ENCODE measurements around the gene RAB6A. TPM values are rescaled to one million over a fixed set of nuclear protein-coding genes. Genes with fewer than 3 reads are reported as not detected.

Gene RAB6A
- total RNA-seq: 10 to 100 TPM; 85.3 to 94.2 TPM

DNA sequence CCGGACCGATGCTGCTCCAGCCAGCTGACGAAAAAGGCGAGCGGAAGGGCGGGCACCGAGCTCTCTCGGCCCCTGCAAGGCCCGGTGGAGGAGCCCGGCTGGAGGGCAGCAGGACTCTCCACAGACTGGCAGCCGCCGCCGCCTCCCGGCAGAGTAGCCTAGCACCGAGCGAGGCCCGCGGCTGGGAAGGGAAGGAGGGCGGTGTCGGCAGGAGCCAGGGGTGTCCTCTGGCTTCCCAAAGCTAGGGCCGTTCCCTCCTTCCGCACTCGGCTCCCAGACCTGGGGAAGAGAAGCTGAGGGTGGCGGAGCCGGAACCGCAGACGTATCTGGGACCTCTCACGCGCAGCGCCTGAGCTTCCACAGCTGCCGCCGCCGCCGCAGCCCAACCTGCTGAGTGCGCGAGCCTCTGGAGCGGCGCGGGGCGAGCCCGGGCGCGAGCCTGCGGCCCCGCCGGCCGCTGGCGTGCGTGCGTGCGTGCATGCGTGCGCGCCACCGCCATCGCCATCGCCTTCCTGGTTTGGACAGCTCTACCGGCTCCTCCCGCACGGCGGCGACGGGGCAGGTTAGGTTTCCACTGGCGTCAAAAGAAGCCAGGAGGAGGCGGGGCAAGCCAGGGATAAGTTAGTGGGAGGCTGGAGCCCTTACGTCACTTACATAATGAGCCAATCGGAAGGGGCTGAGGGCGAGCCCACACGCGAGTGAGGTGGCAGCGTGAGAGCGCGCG is at the start of gene RAB6A:
Gene RAB6A, minus strand, starts transcription at position 396 of the 724 bp plus-strand sequence. CDS start 439 bp downstream, outside the sequence.
- H3K4me3 Mint-ChIP-seq: peak within 1 kb of the TSS; percentile 88
- H3K4me1 Mint-ChIP-seq: peaks cover 25% of the 10 kb centered on the region
- H3K36me3 Mint-ChIP-seq: peaks cover 3% of the 10 kb centered on the region
- DNase-seq (peak; percentile 100), ATAC-seq (peak; percentile 95)
- H3K27me3 Mint-ChIP-seq: peaks cover 5% of the 10 kb centered on the region
- peak within 1 kb of the TSS; percentile 87 for H3K27ac Mint-ChIP-seq
- no peaks in the 10 kb centered on the region for H3K9me3 Mint-ChIP-seq (ENCODE audit: low read depth)
- CTCF ChIA-PET: interaction anchor here (0.8 to 4.0 kb wide), 4 partner anchors 11 to 25 kb away, joined by 3 to 59 read pairs (median 3); no protein-coding TSS in a partner anchor

DNA sequence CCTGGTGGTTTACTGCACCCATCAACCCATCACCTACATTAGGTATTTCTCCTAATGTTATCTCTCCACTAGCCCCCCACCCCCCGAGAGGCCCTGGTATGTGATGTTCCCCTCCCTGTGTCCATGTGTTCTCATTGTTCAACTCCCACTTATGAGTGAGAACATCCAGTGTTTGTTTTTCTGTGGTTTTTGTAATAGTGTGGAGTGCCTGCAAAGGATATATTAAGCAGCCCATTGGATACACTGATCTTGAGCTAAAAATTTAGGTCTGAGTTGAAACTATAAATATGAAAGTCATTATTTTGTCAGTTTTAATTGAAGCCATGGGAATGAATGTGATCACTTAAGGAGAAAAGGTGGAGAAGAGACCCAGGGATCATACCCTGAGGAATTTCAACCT is 49.8 kb upstream of the RAB6A start:
- Mint-ChIP-seq H3K27me3 (no peaks in the 10 kb centered on the region), H3K36me3 (peaks cover 15% of the 10 kb centered on the region), H3K9me3 (ENCODE audit: low read depth) (no peaks in the 10 kb centered on the region), H3K4me3 (no peak overlapping the region), H3K4me1 (peaks cover 2% of the 10 kb centered on the region), H3K27ac (no peak overlapping the region)
- DNase-seq (no peak), ATAC-seq (no peak)
- CTCF ChIA-PET: no interaction called here

DNA sequence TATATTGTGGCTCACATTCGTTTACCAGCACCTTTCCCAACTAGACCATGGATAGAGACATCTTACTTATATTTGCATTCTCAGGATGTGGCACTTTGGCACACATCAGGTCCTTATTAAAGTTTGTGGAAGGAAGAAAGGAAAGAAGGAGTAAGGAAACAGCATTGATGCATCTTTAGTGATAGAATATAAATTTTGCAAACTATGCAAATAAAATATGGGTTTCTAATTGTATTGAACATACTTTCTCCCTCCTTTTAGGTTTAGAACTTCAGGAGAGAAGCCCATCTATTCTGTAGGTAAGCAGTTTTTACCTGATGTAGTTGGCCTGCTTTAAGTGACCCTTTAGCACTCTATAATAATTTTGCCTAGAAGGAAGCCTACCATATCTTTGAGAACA is 47.2 kb upstream of the RAB6A start:
- ATAC-seq: no peak
- CTCF ChIA-PET: no interaction called here
- no peaks in the 10 kb centered on the region for H3K9me3 Mint-ChIP-seq (ENCODE audit: low read depth)

DNA sequence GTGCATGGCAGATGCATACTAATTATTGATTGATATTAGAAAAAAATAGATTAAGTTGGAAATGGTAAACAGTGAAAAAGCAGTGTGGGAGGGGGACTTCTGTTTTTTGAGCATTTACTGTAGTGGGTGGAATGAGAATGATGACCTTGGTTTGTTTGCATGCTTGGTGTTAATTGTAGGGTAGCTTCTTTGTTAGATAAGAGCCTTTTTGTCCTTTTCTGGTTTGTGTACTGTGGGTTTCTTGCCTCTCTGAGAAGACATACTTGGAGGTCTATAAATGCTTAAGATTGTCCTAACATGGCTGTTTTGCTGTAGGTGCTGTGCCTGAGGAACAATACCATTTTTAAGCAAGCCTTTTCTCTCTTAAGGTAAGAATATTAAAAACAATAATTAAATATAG is 43.8 kb upstream of the RAB6A start:
- Mint-ChIP-seq H3K4me1 (no peaks in the 10 kb centered on the region), H3K27ac (no peak overlapping the region)
- no peak for ATAC-seq

More for the DNA sequence above, 47.2 kb upstream of the RAB6A start:
- Mint-ChIP-seq H3K27me3 (no peaks in the 10 kb centered on the region), H3K27ac (no peak overlapping the region), H3K36me3 (peaks cover 15% of the 10 kb centered on the region), H3K4me1 (no peaks in the 10 kb centered on the region), H3K4me3 (no peak overlapping the region)
- DNase-seq: no peak

DNA sequence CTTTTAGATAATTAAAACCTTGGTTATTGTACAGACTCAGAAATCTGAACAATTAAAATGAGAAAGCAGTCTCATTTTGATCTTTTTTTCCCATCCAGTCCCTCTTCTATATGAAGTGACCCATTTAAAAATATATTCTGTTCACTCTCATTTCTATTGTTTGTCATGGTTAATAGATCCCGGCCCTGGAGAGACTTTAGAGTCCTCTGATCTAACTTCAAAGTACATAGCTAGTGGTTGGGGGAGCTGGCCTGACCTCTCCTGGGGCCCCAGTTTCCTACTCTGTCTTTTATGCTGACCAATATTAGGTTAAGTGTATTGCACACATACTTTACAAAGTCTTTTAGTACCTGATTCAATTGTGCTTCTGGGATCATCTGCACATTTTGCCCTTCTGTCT is 40.3 kb upstream of the RAB6A start:
- no peak overlapping the region for H3K27ac Mint-ChIP-seq
- ATAC-seq (no peak), DNase-seq (no peak)
- no peak overlapping the region for H3K4me3 Mint-ChIP-seq
- no peaks in the 10 kb centered on the region for H3K9me3 Mint-ChIP-seq (ENCODE audit: low read depth)
- CTCF ChIA-PET: no interaction called here
- H3K27me3 Mint-ChIP-seq: no peaks in the 10 kb centered on the region
- H3K36me3 Mint-ChIP-seq: peaks cover 4% of the 10 kb centered on the region
- no peaks in the 10 kb centered on the region for H3K4me1 Mint-ChIP-seq

More for the DNA sequence above, 43.8 kb upstream of the RAB6A start:
- no peaks in the 10 kb centered on the region for H3K9me3 Mint-ChIP-seq (ENCODE audit: low read depth)
- no peak for DNase-seq
- H3K4me3 Mint-ChIP-seq: no peak overlapping the region
- CTCF ChIA-PET: no interaction called here
- H3K27me3 Mint-ChIP-seq: no peaks in the 10 kb centered on the region
- H3K36me3 Mint-ChIP-seq: peaks cover 13% of the 10 kb centered on the region

DNA sequence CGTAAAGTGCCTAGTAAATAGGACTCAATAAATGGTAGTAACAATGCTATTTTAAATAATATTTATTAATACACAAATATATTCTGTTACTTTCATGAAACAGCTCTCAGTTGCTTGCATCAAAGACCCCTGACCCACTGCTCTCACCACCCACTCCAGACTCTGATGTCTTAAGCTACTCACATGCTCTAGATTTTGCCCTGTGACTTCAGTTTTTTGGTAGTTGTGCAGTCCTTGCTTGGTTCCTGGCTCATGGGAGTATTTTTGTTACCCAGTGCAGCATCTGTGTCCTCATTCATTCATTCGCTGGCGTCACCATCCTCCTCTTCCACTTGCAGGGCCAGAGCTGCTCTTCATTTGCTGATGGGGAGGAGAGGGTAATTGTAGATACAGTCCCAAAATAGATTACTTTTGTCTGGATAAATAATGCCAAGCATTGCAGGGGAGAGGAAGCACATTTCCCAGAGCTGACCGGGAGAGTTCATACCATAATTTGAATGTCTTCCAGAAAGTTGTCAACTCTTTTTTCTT is 39.5 kb upstream of the RAB6A start:
- Mint-ChIP-seq H3K27ac (no peak overlapping the region), H3K36me3 (no peaks in the 10 kb centered on the region), H3K4me3 (no peak overlapping the region), H3K9me3 (ENCODE audit: low read depth) (no peaks in the 10 kb centered on the region), H3K4me1 (no peaks in the 10 kb centered on the region), H3K27me3 (no peaks in the 10 kb centered on the region)
- DNase-seq (no peak), ATAC-seq (no peak)
- CTCF ChIA-PET: no interaction called here

DNA sequence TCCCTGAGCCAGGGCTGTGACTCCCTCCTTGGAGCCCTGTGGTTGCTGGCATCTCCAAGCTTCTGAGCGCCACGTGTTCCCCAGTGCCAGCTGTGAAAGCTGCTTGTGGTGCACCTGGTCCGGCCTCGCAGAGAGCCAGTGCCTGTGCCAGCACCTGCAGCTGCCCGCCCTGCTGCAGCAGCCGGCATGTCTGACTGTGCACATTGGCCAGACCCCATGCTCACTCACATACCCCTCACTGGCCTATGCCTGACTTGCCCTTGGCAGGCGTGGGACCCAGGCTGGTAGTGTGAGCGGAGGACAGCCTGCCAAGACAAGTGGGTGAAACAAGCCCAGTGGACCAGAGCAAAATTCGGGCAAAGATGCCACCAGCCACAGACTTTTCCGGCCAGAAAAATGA is 36.6 kb upstream of the RAB6A start:
- CTCF ChIA-PET: no interaction called here
- Mint-ChIP-seq H3K9me3 (ENCODE audit: low read depth) (no peaks in the 10 kb centered on the region), H3K36me3 (peaks cover 2% of the 10 kb centered on the region), H3K27ac (no peak overlapping the region), H3K4me3 (no peak overlapping the region), H3K4me1 (peaks cover 2% of the 10 kb centered on the region), H3K27me3 (no peaks in the 10 kb centered on the region)
- no peak for DNase-seq
- no peak for ATAC-seq

DNA sequence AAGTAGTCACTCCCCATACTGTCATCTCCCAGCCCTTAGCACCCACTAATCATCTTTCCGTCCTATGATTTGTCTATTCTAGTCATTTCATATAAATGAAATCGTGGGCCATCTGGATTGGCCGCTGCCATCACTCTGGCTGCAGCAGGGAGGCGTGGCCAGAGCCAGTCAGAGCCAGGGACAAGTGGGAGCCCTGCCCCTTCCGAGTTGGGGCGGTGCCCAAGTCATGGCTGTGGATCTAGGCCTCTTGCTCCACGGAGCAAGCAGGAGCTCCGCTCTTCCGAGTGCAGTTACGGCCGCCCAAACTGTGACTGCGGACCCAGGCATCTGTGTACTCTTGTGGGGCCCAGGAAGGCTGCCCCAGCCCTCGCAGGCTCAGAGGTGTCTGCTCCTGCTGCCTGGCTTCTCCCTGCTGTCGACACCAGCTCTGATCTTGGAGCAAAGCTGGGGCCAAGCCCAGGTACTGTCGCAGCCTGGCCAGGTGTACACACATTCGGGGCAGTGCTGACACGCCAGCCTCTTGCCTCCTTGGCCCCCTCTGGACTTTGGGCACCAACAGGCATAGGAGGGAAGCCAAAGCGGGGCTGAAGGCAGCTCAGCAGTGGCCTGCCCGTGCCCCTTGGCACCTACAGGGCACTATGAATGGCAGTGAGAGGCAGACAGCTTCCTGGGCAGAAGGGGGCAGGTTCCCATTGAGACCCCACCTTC is 35.2 kb upstream of the RAB6A start:
- peaks cover 11% of the 10 kb centered on the region for H3K4me1 Mint-ChIP-seq

DNA sequence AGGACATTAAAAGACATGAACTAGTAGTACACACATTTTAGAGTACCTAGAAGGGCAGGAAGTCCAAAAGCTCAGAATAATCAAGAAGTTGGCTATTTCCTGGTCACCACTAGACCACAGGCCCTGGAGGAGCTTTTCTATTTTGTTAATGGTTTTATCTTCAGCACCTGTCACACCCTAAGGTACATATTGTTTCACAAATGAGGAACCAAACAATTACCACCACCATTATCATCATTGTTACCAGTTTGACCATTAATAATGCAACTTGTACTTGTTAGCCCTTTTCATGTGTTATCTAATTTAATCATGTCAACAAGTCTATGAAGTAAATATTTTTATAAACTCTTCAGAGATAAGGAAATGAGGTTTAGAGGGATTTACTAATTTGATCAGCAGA is 31.7 kb upstream of the RAB6A start:
- Mint-ChIP-seq H3K4me3 (no peak overlapping the region), H3K27ac (no peak overlapping the region), H3K27me3 (no peaks in the 10 kb centered on the region), H3K9me3 (ENCODE audit: low read depth) (no peaks in the 10 kb centered on the region), H3K4me1 (peaks cover 20% of the 10 kb centered on the region), H3K36me3 (peaks cover 4% of the 10 kb centered on the region)
- CTCF ChIA-PET: no interaction called here
- DNase-seq: no peak
- no peak for ATAC-seq

More for the DNA sequence above, 35.2 kb upstream of the RAB6A start:
- H3K4me3 Mint-ChIP-seq: no peak overlapping the region
- no peak overlapping the region for H3K27ac Mint-ChIP-seq
- DNase-seq (no peak), ATAC-seq (peak; percentile 23)
- peaks cover 3% of the 10 kb centered on the region for H3K36me3 Mint-ChIP-seq
- no peaks in the 10 kb centered on the region for H3K27me3 Mint-ChIP-seq
- CTCF ChIA-PET: interaction anchor here (0.5 kb wide), 1 partner anchor 59 kb away, joined by 3 read pairs; no protein-coding TSS in a partner anchor
- no peaks in the 10 kb centered on the region for H3K9me3 Mint-ChIP-seq (ENCODE audit: low read depth)

DNA sequence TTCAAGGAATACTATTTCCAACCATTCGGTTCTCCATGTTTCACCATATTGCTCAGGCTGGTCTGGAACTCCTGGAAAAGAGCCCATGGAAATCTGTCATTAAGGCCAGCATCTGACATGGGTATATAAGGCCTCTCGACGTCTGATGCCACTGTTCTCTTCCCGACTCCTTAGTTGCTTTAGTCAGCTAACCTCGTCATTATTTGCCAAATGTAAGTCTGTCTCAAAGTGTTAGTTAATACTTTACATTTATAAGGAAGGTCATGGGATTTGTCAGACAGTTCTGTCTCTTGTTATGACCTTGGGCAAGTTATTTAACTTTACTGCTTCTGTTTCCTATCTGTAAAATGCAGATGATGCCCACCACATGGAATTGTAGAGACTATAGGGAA is 28.4 kb upstream of the RAB6A start:
- ATAC-seq: no peak
- CTCF ChIA-PET: interaction anchor here (2.2 kb wide), 1 partner anchor 10 kb away, joined by 14 read pairs; no protein-coding TSS in a partner anchor
- H3K27me3 Mint-ChIP-seq: no peaks in the 10 kb centered on the region
- peak overlapping the region; percentile 27 for H3K27ac Mint-ChIP-seq
- peak overlapping the region; percentile 95 for H3K4me3 Mint-ChIP-seq
- H3K36me3 Mint-ChIP-seq: peaks cover 4% of the 10 kb centered on the region
- H3K9me3 Mint-ChIP-seq (ENCODE audit: low read depth): no peaks in the 10 kb centered on the region
- H3K4me1 Mint-ChIP-seq: peaks cover 29% of the 10 kb centered on the region
- DNase-seq: no peak

DNA sequence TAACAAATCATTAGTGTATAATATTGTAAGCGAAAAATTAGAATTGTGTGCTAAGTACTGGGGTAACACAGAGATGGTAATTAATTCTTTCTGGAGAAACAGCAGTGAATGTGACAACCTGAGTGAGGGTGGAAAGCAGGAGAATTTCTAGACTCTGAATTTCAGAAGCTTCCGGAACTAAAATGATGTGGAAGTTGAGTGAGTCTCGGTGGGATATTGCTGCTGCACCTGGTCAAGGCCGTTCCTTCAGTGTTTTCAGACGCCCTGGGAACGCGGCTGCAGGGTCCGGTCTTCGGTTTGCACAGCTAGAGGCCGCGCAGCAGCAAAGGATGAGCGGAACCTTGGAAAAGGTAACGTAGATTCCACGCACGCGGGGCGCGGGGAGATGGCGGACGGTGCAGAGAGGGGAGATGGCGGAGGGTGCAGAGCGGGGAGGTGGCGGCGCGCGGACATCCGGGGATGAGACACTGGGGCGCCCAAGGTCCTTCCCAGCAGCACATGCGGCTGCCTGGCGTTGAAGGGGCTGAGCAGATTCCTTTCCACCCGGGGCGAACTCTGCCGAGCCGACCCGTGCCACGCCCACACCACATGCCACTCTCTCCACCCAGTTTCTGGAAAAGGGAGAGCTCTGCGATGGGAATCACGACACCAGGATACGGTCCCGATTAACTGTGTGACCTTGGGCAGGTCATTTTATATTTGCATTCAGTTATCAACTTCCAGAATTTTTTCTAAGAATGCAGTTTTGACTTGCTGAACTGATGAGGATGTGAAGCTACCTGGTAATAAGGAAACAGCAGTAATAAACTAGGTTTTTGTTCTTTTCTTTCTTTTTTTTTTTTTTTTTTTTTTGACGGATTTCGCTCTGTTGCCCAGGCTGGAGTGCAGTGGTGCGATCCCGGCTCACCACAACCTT is 27.0 kb upstream of the RAB6A start, which contains the start of gene MRPL48:
Gene MRPL48, plus strand, starts transcription at position 232 of the 916 bp plus-strand sequence. Its CDS starts 98 bp downstream, at position 330.
- peaks cover 1% of the 10 kb centered on the region for H3K36me3 Mint-ChIP-seq
- H3K27ac Mint-ChIP-seq: peak within 1 kb of the TSS; percentile 98
- H3K9me3 Mint-ChIP-seq (ENCODE audit: low read depth): no peaks in the 10 kb centered on the region
- ATAC-seq: peak; percentile 100
- peak; percentile 94 for DNase-seq
- CTCF ChIA-PET: interaction anchor here (2.2 kb wide), 1 partner anchor 9 kb away, joined by 14 read pairs; no protein-coding TSS in a partner anchor
- peak within 1 kb of the TSS; percentile 95 for H3K4me3 Mint-ChIP-seq
- peaks cover 29% of the 10 kb centered on the region for H3K4me1 Mint-ChIP-seq
- no peaks in the 10 kb centered on the region for H3K27me3 Mint-ChIP-seq

DNA sequence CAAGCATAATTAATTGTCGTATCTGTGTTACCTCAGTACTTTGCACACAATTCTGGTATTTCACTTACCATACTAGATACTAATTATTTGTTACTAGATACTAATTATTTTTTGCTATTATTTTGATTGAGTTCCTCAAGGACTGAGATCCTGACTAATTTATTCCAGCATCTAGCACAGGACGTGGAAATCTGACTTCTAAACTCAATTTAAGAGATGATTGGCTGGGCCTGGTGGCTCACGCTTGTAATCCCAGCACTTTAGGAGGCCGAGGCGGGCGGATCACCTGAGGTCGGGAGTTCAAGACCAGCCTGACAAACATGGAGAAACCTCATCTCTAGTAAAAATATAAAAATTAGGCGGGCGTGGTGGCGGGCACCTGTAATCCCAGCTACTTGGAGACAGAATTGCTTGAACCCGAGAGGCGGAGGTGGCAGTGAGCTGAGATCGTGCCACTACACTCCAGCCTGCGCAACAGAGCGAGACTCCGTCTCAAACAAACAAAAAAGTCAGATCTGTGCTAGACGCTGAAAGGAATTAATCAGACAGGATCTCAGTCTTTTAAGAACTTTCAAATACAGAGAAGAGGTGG is 26.3 kb upstream of the RAB6A start:
- H3K4me3 Mint-ChIP-seq: peak overlapping the region; percentile 95
- H3K27ac Mint-ChIP-seq: peak overlapping the region; percentile 98
- H3K9me3 Mint-ChIP-seq (ENCODE audit: low read depth): no peaks in the 10 kb centered on the region
- peak; percentile 2 for ATAC-seq
- DNase-seq: no peak
- peaks cover 1% of the 10 kb centered on the region for H3K36me3 Mint-ChIP-seq
- CTCF ChIA-PET: interaction anchor here (2.2 kb wide), 1 partner anchor 8 kb away, joined by 14 read pairs; no protein-coding TSS in a partner anchor
- H3K4me1 Mint-ChIP-seq: peaks cover 23% of the 10 kb centered on the region
- no peaks in the 10 kb centered on the region for H3K27me3 Mint-ChIP-seq
